ENCODE measurements around the gene SDK1.

The SDK1 gene

GRCh38 chr7:3301831-3302618 lies 973 bp downstream of the SDK1 start:
- H3K4me3 ChIP-seq (ENCODE audit: low read depth, low read length): peak overlapping the region; percentile 36
- TF ChIP-seq CTCF (IDR thresholded peaks at IDR 0.05; ENCODE audit: control insufficient read depth, extremely low read depth, insufficient read depth): no peak
- no peak for DNase-seq (ENCODE audit: low read depth)

- TF ChIP-seq CTCF (IDR thresholded peaks at IDR 0.05; ENCODE audit: control insufficient read depth, extremely low read depth, insufficient read depth): no peak
- H3K4me3 ChIP-seq (ENCODE audit: low read depth, low read length): no peak overlapping the region
- no peak for DNase-seq (ENCODE audit: low read depth)
These were observed 1.7 kb downstream of the SDK1 start for GRCh38 chr7:3302681-3303320.

- no peak overlapping the region for H3K4me3 ChIP-seq (ENCODE audit: low read depth, low read length)
- TF ChIP-seq CTCF (IDR thresholded peaks at IDR 0.05; ENCODE audit: control insufficient read depth, extremely low read depth, insufficient read depth): no peak
- DNase-seq (ENCODE audit: low read depth): no peak
These were observed 3.1 kb downstream of the SDK1 start for GRCh38 chr7:3304131-3304530.

GRCh38 chr7:3307435-3307834 lies 6.4 kb downstream of the SDK1 start:
- no peak for DNase-seq (ENCODE audit: low read depth)
- H3K4me3 ChIP-seq (ENCODE audit: low read depth, low read length): no peak overlapping the region
- no peak for TF ChIP-seq CTCF (IDR thresholded peaks at IDR 0.05; ENCODE audit: control insufficient read depth, extremely low read depth, insufficient read depth)

GRCh38 chr7:3309140-3309539 lies 8.1 kb downstream of the SDK1 start:
- no peak overlapping the region for H3K4me3 ChIP-seq (ENCODE audit: low read depth, low read length)
- DNase-seq (ENCODE audit: low read depth): no peak
- 0 out of 2 replicates have a peak, but pooled peaks have one; percentile 14 for TF ChIP-seq CTCF (IDR thresholded peaks at IDR 0.05; ENCODE audit: control insufficient read depth, extremely low read depth, insufficient read depth)

GRCh38 chr7:3309956-3310355 lies 8.9 kb downstream of the SDK1 start:
- TF ChIP-seq CTCF (IDR thresholded peaks at IDR 0.05; ENCODE audit: control insufficient read depth, extremely low read depth, insufficient read depth): no peak
- H3K4me3 ChIP-seq (ENCODE audit: low read depth, low read length): no peak overlapping the region
- DNase-seq (ENCODE audit: low read depth): no peak
